Fibroblast of skin of abdomen (primary cell): Measurements from ENCODE around the gene RFT1.
A peak's percentile ranks its signal among the peaks of the same experiment; 100 is the strongest.

Experiments
- DNase-seq: peaks from one replicate; pipeline ENCODE4 v3.0.0-alpha.2; 2013

RFT1 gene

GRCh38 chr3:53085476-53085875 is 44.8 kb downstream of the RFT1 start:
- no peak for DNase-seq

- DNase-seq, result peak; percentile 61
Observed at GRCh38 chr3:53084310-53085001, 45.8 kb downstream of the RFT1 start.

- no peak for DNase-seq
Observed at GRCh38 chr3:53083949-53084309, 46.3 kb downstream of the RFT1 start.

- DNase-seq, result peak; percentile 63
Observed at GRCh38 chr3:53083521-53083920, 46.7 kb downstream of the RFT1 start.

GRCh38 chr3:53082736-53083135 is 47.5 kb downstream of the RFT1 start:
- DNase-seq, result no peak

GRCh38 chr3:53081318-53081717 is 48.9 kb downstream of the RFT1 start:
- no peak for DNase-seq

- DNase-seq, result no peak
Observed at GRCh38 chr3:53080612-53081205, 49.5 kb downstream of the RFT1 start.

- DNase-seq, result no peak
Observed at GRCh38 chr3:53079791-53080555, 50.3 kb downstream of the RFT1 start.

- DNase-seq, result no peak
Observed at GRCh38 chr3:53079147-53079546, 51.1 kb downstream of the RFT1 start.

GRCh38 chr3:53078656-53079055 is 51.6 kb downstream of the RFT1 start:
- no peak for DNase-seq

- DNase-seq, result no peak
Observed at GRCh38 chr3:53077476-53078220, 52.6 kb downstream of the RFT1 start.

GRCh38 chr3:53075743-53076140 is 54.5 kb downstream of the RFT1 start:
- no peak for DNase-seq

- no peak for DNase-seq
Observed at GRCh38 chr3:53074761-53075742, 55.2 kb downstream of the RFT1 start.

GRCh38 chr3:53074366-53074696 is 55.9 kb downstream of the RFT1 start:
- no peak for DNase-seq

GRCh38 chr3:53073553-53074365 is 56.5 kb downstream of the RFT1 start:
- no peak for DNase-seq

- peak; percentile 69 for DNase-seq
Observed at GRCh38 chr3:53072653-53073552, 57.3 kb downstream of the RFT1 start.

GRCh38 chr3:53071882-53072431 is 58.3 kb downstream of the RFT1 start:
- DNase-seq, result no peak

- no peak for DNase-seq
Observed at GRCh38 chr3:53069422-53070068, 60.7 kb downstream of the RFT1 start.

- no peak for DNase-seq
Observed at GRCh38 chr3:53068176-53068575, 62.1 kb downstream of the RFT1 start.
